K562 (cell line): ENCODE measurements around the gene NOD2.

Source experiments
- CTCF ChIP-seq, 3 experiments: IDR thresholded peaks in 2 of 3; conservative IDR thresholded peaks in 1 of 3; 2 replicates each; pipeline ENCODE4 v1.5.1; 2011 to 2012; ENCODE audit warnings: low read length in 3 of 3, mild to moderate bottlenecking in 3 of 3, control low read depth in 2 of 3, improper control_type of control experiment in 1 of 3, inconsistent platforms in 1 of 3, low read depth in 1 of 3, mixed read lengths in 1 of 3, moderate library complexity in 1 of 3; ENCODE audit not compliant: insufficient read depth in 2 of 3
- MYNN ChIP-seq, 2 experiments: sonication (generic); formaldehyde crosslinking in 1 of 2; IDR thresholded peaks; 2 replicates each; pipeline versions ENCODE4 v1.5.0 to v1.6.1; 2016 to 2020; ENCODE audit warnings: antibody characterized with exemption in 1 of 2, missing genetic modification reagents in 1 of 2
- SIN3B ChIP-seq: fragments of 450-650 bp; IDR thresholded peaks from 2 replicates; pipeline ENCODE4 v1.6.1; 2017; ENCODE audit warnings: low read depth, mild to moderate bottlenecking, moderate library complexity
- ZNF324 ChIP-seq: fragments of 250-450 bp; sonication (Bioruptor Pico); IDR thresholded peaks from 2 replicates; pipeline ENCODE4 v1.4.0; 2020; ENCODE audit warnings: mild to moderate bottlenecking

- TF ChIP-seq CTCF (IDR thresholded peaks at IDR 0.05 in 2 of 3, conservative IDR thresholded peaks at IDR 0.05 in 1 of 3; ENCODE audit: insufficient read depth in 2 of 3, low read depth in 1 of 3, low read length in 3 of 3) (no peak), SIN3B (no peak), MYNN (IDR thresholded peaks at IDR 0.05) (no peak), MYNN (CRISPR knock-in tag; IDR thresholded peaks at IDR 0.05) (no peak), ZNF324 (no peak)
Observed at GRCh38 chr16:50708373-50709060, 15.1 kb downstream of the NOD2 start.
